GM12891 (cell line): ENCODE data around the gene PEAK1.

Experiments used
- PAX5 ChIP-seq: IDR thresholded peaks from 2 replicates; pipeline ENCODE4 v1.6.1; 2011; ENCODE audit warnings: low read length, moderate library complexity, mild to moderate bottlenecking; ENCODE audit not compliant: insufficient read depth, severe bottlenecking
- POLR2A ChIP-seq: IDR thresholded peaks from 2 replicates; pipeline ENCODE4 v1.6.1; 2011; ENCODE audit warnings: low read depth, low read length, control low read depth
- POLR2AphosphoS5 ChIP-seq: IDR thresholded peaks from 2 replicates; pipeline ENCODE4 v1.6.1; 2011; ENCODE audit warnings: low read depth, low read length, control low read depth
- POU2F2 ChIP-seq: IDR thresholded peaks from 2 replicates; pipeline ENCODE4 v1.6.1; 2011; ENCODE audit warnings: low read depth, mild to moderate bottlenecking, control low read depth, low read length, moderate library complexity
- SPI1 ChIP-seq: IDR thresholded peaks from 2 replicates; pipeline ENCODE4 v1.6.1; 2011; ENCODE audit warnings: low read depth, low read length, control low read depth
- TAF1 ChIP-seq: IDR thresholded peaks from 2 replicates; pipeline ENCODE4 v1.6.1; 2011; ENCODE audit warnings: low read depth, low read length, control low read depth

DNA sequence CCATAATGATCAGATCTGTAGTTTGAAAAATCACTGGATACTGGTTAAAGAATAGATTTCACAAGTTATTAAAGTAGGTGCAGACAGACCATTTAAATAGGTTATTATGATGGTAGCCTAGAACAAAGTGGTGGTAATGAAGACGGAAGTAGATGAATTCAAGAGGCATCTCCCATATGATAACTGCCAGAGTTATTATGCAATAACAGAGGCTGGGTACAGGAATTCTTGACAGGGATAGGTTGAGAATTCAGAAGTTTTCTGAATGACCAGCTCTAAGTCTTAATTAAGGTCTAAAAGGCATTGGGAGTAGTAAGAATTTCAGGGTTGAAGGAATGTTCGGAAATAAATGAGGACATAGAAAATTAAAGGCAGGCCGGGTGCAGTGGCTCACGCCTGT lies 108.9 kb downstream of the PEAK1 start:
- no peak for TF ChIP-seq POLR2AphosphoS5
- no peak for TF ChIP-seq POLR2A
- TF ChIP-seq SPI1: no peak
- no peak for TF ChIP-seq TAF1
- TF ChIP-seq POU2F2: no peak
- TF ChIP-seq PAX5: no peak
